Sigmoid colon (tissue), 7 donors: Measurements from ENCODE around the gene STAG1. TPM values are rescaled to one million over a fixed set of nuclear protein-coding genes. Genes with fewer than 3 reads are reported as not detected.

Source experiments
- DNase-seq: peaks from one replicate; pipeline ENCODE4 v3.0.0-alpha.2; 2019
- H3K27ac ChIP-seq, 4 donors: fragments of 200-600 bp; sonication (generic); one replicate each; pipeline ENCODE4 v1.5.1; 2016 to 2019; ENCODE audit warnings: mild to moderate bottlenecking in 1 of 4
- H3K27me3 ChIP-seq, 3 donors: fragments of 200-600 bp; sonication (generic); one replicate each; pipeline ENCODE4 v1.5.1; 2019; ENCODE audit warnings: mild to moderate bottlenecking in 1 of 3
- H3K36me3 ChIP-seq, 4 donors: fragments of 200-600 bp; sonication (generic); one replicate each; pipeline ENCODE4 v1.5.1; 2016 to 2019
- H3K4me1 ChIP-seq, 4 donors: fragments of 200-600 bp; sonication (generic); one replicate each; pipeline ENCODE4 v1.5.1; 2017 to 2019
- H3K4me3 ChIP-seq, 4 donors: fragments of 200-600 bp; sonication (generic); one replicate each; pipeline ENCODE4 v1.5.1; 2017 to 2019; ENCODE audit warnings: mild to moderate bottlenecking in 2 of 4, moderate library complexity in 1 of 4
- H3K9me3 ChIP-seq, 4 donors: fragments of 200-600 bp in 3 of 4; sonication (generic) in 3 of 4; one replicate each; pipeline versions ENCODE4 v1.5.1 to v1.6.1; 2013 to 2019
- EP300 ChIP-seq, 4 donors: sonication (generic); formaldehyde crosslinking; IDR thresholded peaks; one replicate each; pipeline ENCODE4 v1.6.1; 2017; ENCODE audit warnings: antibody characterized with exemption in 4 of 4
- POLR2A ChIP-seq, 2 donors: fragments of 450-650 bp; IDR thresholded peaks; one replicate each; pipeline ENCODE4 v1.6.1; 2016; ENCODE audit warnings: antibody characterized with exemption in 2 of 2, mild to moderate bottlenecking in 2 of 2, moderate library complexity in 2 of 2
- POLR2AphosphoS5 ChIP-seq, 4 donors: sonication (generic); formaldehyde crosslinking; IDR thresholded peaks; one replicate each; pipeline ENCODE4 v1.6.1; 2017; ENCODE audit warnings: antibody characterized with exemption in 4 of 4
- WGBS, 2 donors: extraction: QIAGEN DNeasy Blood & Tissue Kit; methylation state at CpG; one replicate each; pipeline ENCODE4 v1.1.7; 2013; 5-methylcytosine and 5-hydroxymethylcytosine counted together
- intact Hi-C: fragments of 100-400 bp; cut with DNase I; formaldehyde crosslinking; loops from one replicate; pipeline ENCODE4 v1.15.1; 2023
- polyA plus RNA-seq, 3 donors: library from polyadenylated mRNA; stranded (reverse); fragments of 200-250 nt; gene quantifications; one replicate each; pipeline ENCODE4 v1.2.3, GENCODE V29; 2013
- total RNA-seq, 4 donors: library from RNA; depleted of rRNA; stranded (reverse); fragments of >200 nt; gene quantifications; one replicate each; pipeline ENCODE4 v1.1.0, GENCODE V29; 2016
- TF ChIP-seq, protein P1 (sequence below), 4 experiments: fragments of 450-650 bp in 3 of 4; fragments of 200-600 bp in 1 of 4; IDR thresholded peaks; one replicate each; pipeline ENCODE4 v1.5.1; 2016 to 2019; ENCODE audit warnings: antibody characterized with exemption in 4 of 4, mild to moderate bottlenecking in 3 of 4, moderate library complexity in 2 of 4
- donor health status: healthy with polysubstance abuse.
- donor health status: Bipolar disorder and iron deficiency.
- donor health status: healthy.

STAG1 gene
- total and polyA plus RNA-seq, 7 donors = 12.0 to 52.8 (median 37.3) TPM

DNA sequence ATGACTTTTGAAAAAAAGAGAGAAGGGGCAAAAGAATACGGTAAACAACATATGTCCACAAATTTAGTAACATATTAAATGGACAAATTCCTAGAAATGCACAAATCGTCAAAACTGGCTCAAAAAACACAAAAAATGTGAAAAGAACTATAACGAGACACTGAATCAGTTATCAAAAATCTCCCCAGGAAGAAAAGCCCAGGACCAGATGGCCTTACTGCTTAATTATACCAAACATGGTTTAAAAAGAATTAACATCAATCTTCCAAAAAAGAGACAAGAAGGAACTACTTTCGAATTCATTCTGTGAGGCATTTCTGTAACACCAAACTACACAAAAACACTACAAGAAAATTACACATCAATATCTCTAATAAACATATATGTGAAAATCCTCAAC lies 117.4 kb downstream of the STAG1 start:
- intact Hi-C loops = no loop called here
- H3K36me3 ChIP-seq = no peaks in the 10 kb centered on the region
- TF ChIP-seq, protein P1, sequence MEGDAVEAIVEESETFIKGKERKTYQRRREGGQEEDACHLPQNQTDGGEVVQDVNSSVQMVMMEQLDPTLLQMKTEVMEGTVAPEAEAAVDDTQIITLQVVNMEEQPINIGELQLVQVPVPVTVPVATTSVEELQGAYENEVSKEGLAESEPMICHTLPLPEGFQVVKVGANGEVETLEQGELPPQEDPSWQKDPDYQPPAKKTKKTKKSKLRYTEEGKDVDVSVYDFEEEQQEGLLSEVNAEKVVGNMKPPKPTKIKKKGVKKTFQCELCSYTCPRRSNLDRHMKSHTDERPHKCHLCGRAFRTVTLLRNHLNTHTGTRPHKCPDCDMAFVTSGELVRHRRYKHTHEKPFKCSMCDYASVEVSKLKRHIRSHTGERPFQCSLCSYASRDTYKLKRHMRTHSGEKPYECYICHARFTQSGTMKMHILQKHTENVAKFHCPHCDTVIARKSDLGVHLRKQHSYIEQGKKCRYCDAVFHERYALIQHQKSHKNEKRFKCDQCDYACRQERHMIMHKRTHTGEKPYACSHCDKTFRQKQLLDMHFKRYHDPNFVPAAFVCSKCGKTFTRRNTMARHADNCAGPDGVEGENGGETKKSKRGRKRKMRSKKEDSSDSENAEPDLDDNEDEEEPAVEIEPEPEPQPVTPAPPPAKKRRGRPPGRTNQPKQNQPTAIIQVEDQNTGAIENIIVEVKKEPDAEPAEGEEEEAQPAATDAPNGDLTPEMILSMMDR (IDR thresholded peaks at IDR 0.05) = no peak
- TF ChIP-seq POLR2A (IDR thresholded peaks at IDR 0.05) (no peak), POLR2AphosphoS5 (IDR thresholded peaks at IDR 0.05) (no peak), EP300 (IDR thresholded peaks at IDR 0.05) (no peak)
- WGBS, 2 donors = 89 to 90% methylated on average over 4 of the region's 4 CpGs
- no peak overlapping the region for H3K27ac ChIP-seq
- H3K4me1 ChIP-seq = peaks cover 0 to 46% (median 40%) of the 10 kb centered on the region in 4 donors
- no peak overlapping the region for H3K4me3 ChIP-seq
- H3K9me3 ChIP-seq = no peaks in the 10 kb centered on the region
- DNase-seq = no peak
- no peaks in the 10 kb centered on the region for H3K27me3 ChIP-seq

- Histone ChIP-seq H3K27ac (no peak overlapping the region), H3K27me3 (no peaks in the 10 kb centered on the region), H3K4me1 (peaks cover 0 to 55% (median 47%) of the 10 kb centered on the region in 4 donors), H3K9me3 (no peaks in the 10 kb centered on the region), H3K4me3 (no peak overlapping the region), H3K36me3 (no peaks in the 10 kb centered on the region)
- DNase-seq = no peak
- 78 to 93% methylated on average over 5 of the region's 5 CpGs for WGBS, 2 donors
- intact Hi-C loops = no loop called here
- TF ChIP-seq EP300 (IDR thresholded peaks at IDR 0.05) = no peak
- TF ChIP-seq, protein P1 (IDR thresholded peaks at IDR 0.05) = no peak
- TF ChIP-seq POLR2AphosphoS5 (IDR thresholded peaks at IDR 0.05) = no peak
- TF ChIP-seq POLR2A (IDR thresholded peaks at IDR 0.05) = no peak
These were observed 119.5 kb downstream of the STAG1 start for GRCh38 chr3:136632625-136633081.

GRCh38 chr3:136631424-136631823 lies 120.8 kb downstream of the STAG1 start:
- TF ChIP-seq EP300 (IDR thresholded peaks at IDR 0.05) = no peak
- no peak for TF ChIP-seq POLR2AphosphoS5 (IDR thresholded peaks at IDR 0.05)
- no peak for TF ChIP-seq POLR2A (IDR thresholded peaks at IDR 0.05)
- TF ChIP-seq, protein P1 (IDR thresholded peaks at IDR 0.05) = no peak
- Histone ChIP-seq H3K4me1 (peaks cover 0 to 61% (median 53%) of the 10 kb centered on the region in 4 donors), H3K9me3 (no peaks in the 10 kb centered on the region), H3K4me3 (no peak overlapping the region), H3K27me3 (no peaks in the 10 kb centered on the region), H3K27ac (no peak overlapping the region), H3K36me3 (no peaks in the 10 kb centered on the region)
- intact Hi-C loops = no loop called here
- no peak for DNase-seq
- 88 to 94% methylated on average over 5 of the region's 5 CpGs for WGBS, 2 donors

GRCh38 chr3:136630915-136631314 lies 121.3 kb downstream of the STAG1 start:
- H3K27me3 ChIP-seq = no peaks in the 10 kb centered on the region
- no peaks in the 10 kb centered on the region for H3K36me3 ChIP-seq
- no peak overlapping the region for H3K4me3 ChIP-seq
- TF ChIP-seq POLR2A (IDR thresholded peaks at IDR 0.05) (no peak), EP300 (IDR thresholded peaks at IDR 0.05) (no peak), POLR2AphosphoS5 (IDR thresholded peaks at IDR 0.05) (no peak)
- TF ChIP-seq, protein P1 (IDR thresholded peaks at IDR 0.05) = no peak
- intact Hi-C loops = no loop called here
- H3K4me1 ChIP-seq = peaks cover 0 to 63% (median 53%) of the 10 kb centered on the region in 4 donors
- DNase-seq = no peak
- H3K27ac ChIP-seq = no peak overlapping the region
- 69 to 77% methylated on average over 1 of the region's 1 CpG for WGBS, 2 donors
- no peaks in the 10 kb centered on the region for H3K9me3 ChIP-seq

DNA sequence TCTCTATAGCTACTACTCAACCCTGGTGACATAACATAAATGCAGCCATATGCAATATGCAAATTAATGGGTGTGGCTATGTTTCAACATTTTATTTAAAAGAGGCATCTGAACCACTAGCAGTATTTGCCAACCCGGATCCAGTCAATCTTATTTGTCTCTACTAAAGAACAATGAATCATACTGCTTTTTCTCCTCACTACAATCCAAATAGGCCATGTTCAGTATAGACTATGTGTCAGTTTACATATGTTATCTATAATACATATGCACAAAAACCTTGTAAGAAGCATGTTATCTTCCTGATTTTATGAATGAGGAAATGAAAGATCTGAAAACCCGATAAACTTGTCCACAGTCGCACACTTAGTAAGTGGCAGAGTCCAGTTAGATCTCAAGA lies 125.7 kb downstream of the STAG1 start:
- 18 to 68% methylated on average over 3 of the region's 3 CpGs for WGBS, 2 donors
- Histone ChIP-seq H3K9me3 (no peaks in the 10 kb centered on the region), H3K27me3 (no peaks in the 10 kb centered on the region), H3K27ac (no peak overlapping the region), H3K36me3 (no peaks in the 10 kb centered on the region), H3K4me3 (no peak overlapping the region), H3K4me1 (peaks cover 0 to 61% (median 45%) of the 10 kb centered on the region in 4 donors)
- intact Hi-C loops = no loop called here
- no peak for DNase-seq
- TF ChIP-seq, protein P1 (IDR thresholded peaks at IDR 0.05) = no peak
- no peak for TF ChIP-seq POLR2A (IDR thresholded peaks at IDR 0.05)
- no peak for TF ChIP-seq POLR2AphosphoS5 (IDR thresholded peaks at IDR 0.05)
- TF ChIP-seq EP300 (IDR thresholded peaks at IDR 0.05) = no peak
